ENCODE data around the gene NEURL2. TPM values are rescaled to one million over a fixed set of nuclear protein-coding genes. Genes with fewer than 3 reads are reported as not detected.

The NEURL2 gene
- polyA plus RNA-seq, 3 donors = 0.14 to 1.1 TPM; not detected in 1

- H3K27ac Mint-ChIP-seq = peak overlapping the region in 2 of 7 donors; percentile 18 to 77
- peaks cover 0 to 3% of the 10 kb centered on the region in 2 donors for H3K36me3 Mint-ChIP-seq
- Histone ChIP-seq H3K27me3 (ENCODE audit: control insufficient read depth in 2 of 2, insufficient read depth in 2 of 2, low read length in 2 of 2) (no peaks in the 10 kb centered on the region), H3K36me3 (replicated peaks in 1 of 2; ENCODE audit: control insufficient read depth in 1 of 2, insufficient read depth in 2 of 2, low read length in 2 of 2) (no peaks in the 10 kb centered on the region), H3K79me2 (ENCODE audit: insufficient read depth, low read length) (no peaks in the 10 kb centered on the region), H3K9me3 (replicated peaks in 1 of 2; ENCODE audit: control insufficient read depth in 1 of 2, insufficient read depth in 1 of 2, low read length in 2 of 2) (no peaks in the 10 kb centered on the region), H3K4me2 (replicated peaks; ENCODE audit: extremely low read depth, low read length, poor library complexity, severe bottlenecking) (no peak overlapping the region), H3K4me1 (ENCODE audit: control insufficient read depth in 1 of 2, insufficient read depth in 2 of 2, low read length in 2 of 2) (peaks cover 6 to 9% of the 10 kb centered on the region in 2 donors), H2AFZ (ENCODE audit: insufficient read depth, low read depth, low read length, poor library complexity, severe bottlenecking) (no peak overlapping the region), H3K27ac (ENCODE audit: low read depth in 1 of 2, low read length in 2 of 2) (no peak overlapping the region), H3K4me3 (replicated peaks in 1 of 3; ENCODE audit: low read depth in 2 of 3, low read length in 3 of 3) (no peak overlapping the region), H3K9ac (ENCODE audit: insufficient read depth, low read length, poor library complexity, severe bottlenecking) (no peak overlapping the region), H4K20me1 (ENCODE audit: insufficient read depth, low read length) (no peaks in the 10 kb centered on the region)
- peaks cover 2 to 15% (median 10%) of the 10 kb centered on the region in 3 donors for H3K27me3 Mint-ChIP-seq (ENCODE audit: low read depth in 3 of 3)
- H3K4me1 Mint-ChIP-seq = peaks cover 11% of the 10 kb centered on the region
- intact Hi-C loops (cut with micrococcal nuclease) = no loop called here
- H3K9me3 Mint-ChIP-seq = no peaks in the 10 kb centered on the region
- no peak for TF ChIP-seq CTCF (IDR thresholded peaks at IDR 0.05)
- DNase-seq = no peak
- peak overlapping the region in 1 of 2 donors; percentile 4 for H3K4me3 Mint-ChIP-seq
- 95% methylated on average over 11 of the region's 14 CpGs for WGBS (ENCODE audit: insufficient coverage)
These were observed 36.3 kb upstream of the NEURL2 start for GRCh38 chr20:45927071-45927878.

GRCh38 chr20:45926731-45927070 is 35.7 kb upstream of the NEURL2 start:
- Mint-ChIP-seq H3K9me3 (no peaks in the 10 kb centered on the region), H3K27me3 (ENCODE audit: low read depth in 3 of 3) (peaks cover 2 to 20% (median 10%) of the 10 kb centered on the region in 3 donors), H3K4me3 (no peak overlapping the region), H3K36me3 (no peaks in the 10 kb centered on the region), H3K27ac (no peak overlapping the region), H3K4me1 (peaks cover 11% of the 10 kb centered on the region)
- WGBS (ENCODE audit: insufficient coverage) = 100% methylated on average over 1 of the region's 2 CpGs
- DNase-seq = no peak
- H3K36me3 ChIP-seq (replicated peaks in 1 of 2; ENCODE audit: control insufficient read depth in 1 of 2, insufficient read depth in 2 of 2, low read length in 2 of 2) = no peaks in the 10 kb centered on the region
- no peak overlapping the region for H3K4me3 ChIP-seq (replicated peaks in 1 of 3; ENCODE audit: low read depth in 2 of 3, low read length in 3 of 3)
- no peak overlapping the region for H3K4me2 ChIP-seq (replicated peaks; ENCODE audit: extremely low read depth, low read length, poor library complexity, severe bottlenecking)
- H3K79me2 ChIP-seq (ENCODE audit: insufficient read depth, low read length) = no peaks in the 10 kb centered on the region
- intact Hi-C loops (cut with micrococcal nuclease) = no loop called here
- H3K9me3 ChIP-seq (replicated peaks in 1 of 2; ENCODE audit: control insufficient read depth in 1 of 2, insufficient read depth in 1 of 2, low read length in 2 of 2) = no peaks in the 10 kb centered on the region
- TF ChIP-seq CTCF (IDR thresholded peaks at IDR 0.05) = no peak
- no peaks in the 10 kb centered on the region for H4K20me1 ChIP-seq (ENCODE audit: insufficient read depth, low read length)
- H3K27ac ChIP-seq (ENCODE audit: low read depth in 1 of 2, low read length in 2 of 2) = no peak overlapping the region
- H3K9ac ChIP-seq (ENCODE audit: insufficient read depth, low read length, poor library complexity, severe bottlenecking) = no peak overlapping the region
- no peak overlapping the region for H2AFZ ChIP-seq (ENCODE audit: insufficient read depth, low read depth, low read length, poor library complexity, severe bottlenecking)
- H3K4me1 ChIP-seq (ENCODE audit: control insufficient read depth in 1 of 2, insufficient read depth in 2 of 2, low read length in 2 of 2) = peaks cover 6 to 9% of the 10 kb centered on the region in 2 donors
- no peaks in the 10 kb centered on the region for H3K27me3 ChIP-seq (ENCODE audit: control insufficient read depth in 2 of 2, insufficient read depth in 2 of 2, low read length in 2 of 2)
